Sigmoid colon (tissue), 7 donors: Measurements from ENCODE around the gene SCRN1. TPM values are rescaled to one million over a fixed set of nuclear protein-coding genes. Genes with fewer than 3 reads are reported as not detected.
A peak's percentile ranks its signal among the peaks of the same experiment; 100 is the strongest.

Experiments used
- DNase-seq: peaks from one replicate; pipeline ENCODE4 v3.0.0-alpha.2; 2019
- H3K27ac ChIP-seq, 4 donors: fragments of 200-600 bp; sonication (generic); one replicate each; pipeline ENCODE4 v1.5.1; 2016 to 2019; ENCODE audit warnings: mild to moderate bottlenecking in 1 of 4
- H3K27me3 ChIP-seq, 3 donors: fragments of 200-600 bp; sonication (generic); one replicate each; pipeline ENCODE4 v1.5.1; 2019; ENCODE audit warnings: mild to moderate bottlenecking in 1 of 3
- H3K36me3 ChIP-seq, 4 donors: fragments of 200-600 bp; sonication (generic); one replicate each; pipeline ENCODE4 v1.5.1; 2016 to 2019
- H3K4me1 ChIP-seq, 4 donors: fragments of 200-600 bp; sonication (generic); one replicate each; pipeline ENCODE4 v1.5.1; 2017 to 2019
- H3K4me3 ChIP-seq, 4 donors: fragments of 200-600 bp; sonication (generic); one replicate each; pipeline ENCODE4 v1.5.1; 2017 to 2019; ENCODE audit warnings: mild to moderate bottlenecking in 2 of 4, moderate library complexity in 1 of 4
- H3K9me3 ChIP-seq, 4 donors: fragments of 200-600 bp in 3 of 4; sonication (generic) in 3 of 4; one replicate each; pipeline versions ENCODE4 v1.5.1 to v1.6.1; 2013 to 2019
- CTCF ChIP-seq, 4 experiments: fragments of 450-650 bp in 3 of 4; fragments of 200-600 bp in 1 of 4; IDR thresholded peaks; one replicate each; pipeline ENCODE4 v1.5.1; 2016 to 2019; ENCODE audit warnings: antibody characterized with exemption in 4 of 4, mild to moderate bottlenecking in 3 of 4, moderate library complexity in 2 of 4
- EP300 ChIP-seq, 4 donors: sonication (generic); formaldehyde crosslinking; IDR thresholded peaks; one replicate each; pipeline ENCODE4 v1.6.1; 2017; ENCODE audit warnings: antibody characterized with exemption in 4 of 4
- POLR2A ChIP-seq, 2 donors: fragments of 450-650 bp; IDR thresholded peaks; one replicate each; pipeline ENCODE4 v1.6.1; 2016; ENCODE audit warnings: antibody characterized with exemption in 2 of 2, mild to moderate bottlenecking in 2 of 2, moderate library complexity in 2 of 2
- POLR2AphosphoS5 ChIP-seq, 4 donors: sonication (generic); formaldehyde crosslinking; IDR thresholded peaks; one replicate each; pipeline ENCODE4 v1.6.1; 2017; ENCODE audit warnings: antibody characterized with exemption in 4 of 4
- WGBS, 2 donors: extraction: QIAGEN DNeasy Blood & Tissue Kit; methylation state at CpG; one replicate each; pipeline ENCODE4 v1.1.7; 2013; 5-methylcytosine and 5-hydroxymethylcytosine counted together
- intact Hi-C: fragments of 100-400 bp; cut with DNase I; formaldehyde crosslinking; loops from one replicate; pipeline ENCODE4 v1.15.1; 2023
- polyA plus RNA-seq, 3 donors: library from polyadenylated mRNA; stranded (reverse); fragments of 200-250 nt; gene quantifications; one replicate each; pipeline ENCODE4 v1.2.3, GENCODE V29; 2013
- total RNA-seq, 4 donors: library from RNA; depleted of rRNA; stranded (reverse); fragments of >200 nt; gene quantifications; one replicate each; pipeline ENCODE4 v1.1.0, GENCODE V29; 2016
- donor health status: healthy with polysubstance abuse.
- donor health status: Bipolar disorder and iron deficiency.
- donor health status: healthy.

The SCRN1 gene
- total and polyA plus RNA-seq, 7 donors = 5.1 to 55.0 (median 44.5) TPM

GRCh38 chr7:30027740-30028215 is 38.2 kb upstream of the SCRN1 start:
- TF ChIP-seq CTCF (IDR thresholded peaks at IDR 0.05) (no peak), POLR2A (IDR thresholded peaks at IDR 0.05) (no peak), POLR2AphosphoS5 (IDR thresholded peaks at IDR 0.05) (no peak)
- Histone ChIP-seq H3K9me3 (no peaks in the 10 kb centered on the region), H3K27me3 (no peaks in the 10 kb centered on the region), H3K4me1 (peaks cover 3 to 61% (median 47%) of the 10 kb centered on the region in 4 donors), H3K4me3 (peak overlapping the region; percentile 66 to 91 (median 88)), H3K27ac (peak overlapping the region; percentile 89 to 97 (median 94)), H3K36me3 (no peaks in the 10 kb centered on the region)
- 4 to 8% methylated on average over 9 of the region's 9 CpGs for WGBS, 2 donors
- DNase-seq = no peak
- intact Hi-C loops = loop anchor here (1.0 kb wide), 1 partner anchor 38 kb away; the partner anchor contains the start of gene SCRN1

GRCh38 chr7:30027065-30027456 is 37.5 kb upstream of the SCRN1 start:
- Histone ChIP-seq H3K4me3 (peak overlapping the region; percentile 66 to 91 (median 88)), H3K36me3 (no peaks in the 10 kb centered on the region), H3K4me1 (peaks cover 3 to 54% (median 40%) of the 10 kb centered on the region in 4 donors), H3K9me3 (no peaks in the 10 kb centered on the region), H3K27me3 (no peaks in the 10 kb centered on the region), H3K27ac (peak overlapping the region; percentile 89 to 97 (median 94))
- no peak for DNase-seq
- no peak for TF ChIP-seq CTCF (IDR thresholded peaks at IDR 0.05)
- TF ChIP-seq POLR2A (IDR thresholded peaks at IDR 0.05) = no peak
- TF ChIP-seq POLR2AphosphoS5 (IDR thresholded peaks at IDR 0.05) = no peak
- no peak for TF ChIP-seq EP300 (IDR thresholded peaks at IDR 0.05)
- 1% methylated on average over 10 of the region's 10 CpGs for WGBS, 2 donors
- intact Hi-C loops = no loop called here

GRCh38 chr7:30026229-30027064 is 36.8 kb upstream of the SCRN1 start, which contains the start of gene FKBP14:
Gene FKBP14 (minus strand): TSS chr7:30026702. CDS start chr7:30026508, 194 bp downstream.
- Histone ChIP-seq H3K27me3 (no peaks in the 10 kb centered on the region), H3K36me3 (no peaks in the 10 kb centered on the region), H3K27ac (peak within 1 kb of the TSS; percentile 89 to 97 (median 94)), H3K4me1 (peaks cover 3 to 53% (median 39%) of the 10 kb centered on the region in 4 donors), H3K4me3 (peak within 1 kb of the TSS; percentile 66 to 91 (median 88)), H3K9me3 (no peaks in the 10 kb centered on the region)
- WGBS, 2 donors = 0% methylated on average over 35 of the region's 35 CpGs
- peak; percentile 99 for DNase-seq
- intact Hi-C loops = no loop called here
- TF ChIP-seq EP300 (IDR thresholded peaks at IDR 0.05) (no peak), POLR2AphosphoS5 (IDR thresholded peaks at IDR 0.05) (peak in 3 of 4 donors; percentile 29 to 76 (median 32))

GRCh38 chr7:30023524-30023923 is 33.9 kb upstream of the SCRN1 start:
- no peak overlapping the region for H3K4me3 ChIP-seq
- no peaks in the 10 kb centered on the region for H3K27me3 ChIP-seq
- DNase-seq = no peak
- WGBS, 2 donors = 97% methylated on average over 6 of the region's 6 CpGs
- intact Hi-C loops = no loop called here
- TF ChIP-seq POLR2AphosphoS5 (IDR thresholded peaks at IDR 0.05) (no peak), CTCF (IDR thresholded peaks at IDR 0.05) (no peak), POLR2A (IDR thresholded peaks at IDR 0.05) (no peak), EP300 (IDR thresholded peaks at IDR 0.05) (no peak)
- peaks cover 3 to 39% (median 25%) of the 10 kb centered on the region in 4 donors for H3K4me1 ChIP-seq
- no peak overlapping the region for H3K27ac ChIP-seq
- H3K9me3 ChIP-seq = no peaks in the 10 kb centered on the region
- H3K36me3 ChIP-seq = peaks cover 0 to 4% (median 0%) of the 10 kb centered on the region in 4 donors

- Histone ChIP-seq H3K9me3 (no peaks in the 10 kb centered on the region), H3K4me3 (no peak overlapping the region), H3K27ac (no peak overlapping the region), H3K27me3 (no peaks in the 10 kb centered on the region), H3K4me1 (peaks cover 0 to 39% (median 25%) of the 10 kb centered on the region in 4 donors), H3K36me3 (peaks cover 0 to 9% (median 0%) of the 10 kb centered on the region in 4 donors)
- TF ChIP-seq EP300 (IDR thresholded peaks at IDR 0.05) (no peak), CTCF (IDR thresholded peaks at IDR 0.05) (no peak), POLR2A (IDR thresholded peaks at IDR 0.05) (no peak), POLR2AphosphoS5 (IDR thresholded peaks at IDR 0.05) (no peak)
- no peak for DNase-seq
- intact Hi-C loops = no loop called here
Observed at GRCh38 chr7:30022991-30023390, 33.4 kb upstream of the SCRN1 start.
